GM18517 (cell line): ENCODE data around the gene CIB2.

Experiments used
- ATAC-seq: cut with Tn5 transposase; IDR thresholded peaks from one replicate; pipeline ENCODE4 v1.9.1; 2021; ENCODE audit warnings: mild to moderate bottlenecking, moderate library complexity; ENCODE audit not compliant: unreplicated experiment

The CIB2 gene

DNA sequence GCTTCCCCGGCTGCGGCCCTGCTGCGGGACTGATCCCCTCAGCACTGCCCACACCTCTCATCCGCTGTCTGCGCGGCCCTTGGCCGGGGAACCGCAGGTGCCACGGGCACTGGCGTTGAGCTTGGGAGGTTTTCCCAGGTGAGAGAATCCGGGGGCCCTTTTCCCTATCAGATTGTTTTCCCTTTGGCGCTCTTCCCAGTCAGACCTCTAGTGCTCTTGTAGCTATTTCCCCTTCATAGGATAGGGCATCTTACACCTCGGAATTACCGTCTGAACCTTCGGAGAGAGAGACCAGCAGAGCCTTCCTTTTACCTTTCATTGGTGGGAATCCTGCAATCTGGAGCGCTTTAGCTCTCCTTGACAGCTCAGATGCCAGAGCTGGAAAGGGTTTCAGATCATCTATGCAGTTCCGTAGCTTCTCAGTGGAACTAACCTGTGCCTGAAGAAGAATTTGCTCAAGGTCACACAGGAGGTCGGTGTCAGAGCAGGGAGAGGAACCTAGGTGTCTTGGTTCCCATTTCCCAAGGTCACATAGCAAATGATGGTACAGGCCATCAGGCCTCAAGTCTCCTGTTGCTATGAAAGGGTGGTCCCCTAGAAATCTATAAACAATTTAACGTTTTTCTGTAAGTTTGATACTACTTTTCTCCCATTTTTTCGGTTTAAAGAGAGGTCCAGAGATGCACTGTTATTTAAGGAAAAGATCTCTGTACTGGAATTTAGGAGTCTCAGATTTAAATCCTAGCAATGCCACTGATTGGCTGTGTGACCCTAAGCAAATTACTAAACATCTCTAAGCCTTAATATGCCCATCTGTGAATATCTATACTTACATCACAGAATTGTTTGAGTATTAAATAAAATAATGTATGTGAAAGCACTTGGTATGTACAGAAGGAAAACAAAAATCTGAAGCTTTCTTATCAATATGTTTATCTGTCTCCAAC lies 18.8 kb upstream of the CIB2 start:
- ATAC-seq, result no peak

DNA sequence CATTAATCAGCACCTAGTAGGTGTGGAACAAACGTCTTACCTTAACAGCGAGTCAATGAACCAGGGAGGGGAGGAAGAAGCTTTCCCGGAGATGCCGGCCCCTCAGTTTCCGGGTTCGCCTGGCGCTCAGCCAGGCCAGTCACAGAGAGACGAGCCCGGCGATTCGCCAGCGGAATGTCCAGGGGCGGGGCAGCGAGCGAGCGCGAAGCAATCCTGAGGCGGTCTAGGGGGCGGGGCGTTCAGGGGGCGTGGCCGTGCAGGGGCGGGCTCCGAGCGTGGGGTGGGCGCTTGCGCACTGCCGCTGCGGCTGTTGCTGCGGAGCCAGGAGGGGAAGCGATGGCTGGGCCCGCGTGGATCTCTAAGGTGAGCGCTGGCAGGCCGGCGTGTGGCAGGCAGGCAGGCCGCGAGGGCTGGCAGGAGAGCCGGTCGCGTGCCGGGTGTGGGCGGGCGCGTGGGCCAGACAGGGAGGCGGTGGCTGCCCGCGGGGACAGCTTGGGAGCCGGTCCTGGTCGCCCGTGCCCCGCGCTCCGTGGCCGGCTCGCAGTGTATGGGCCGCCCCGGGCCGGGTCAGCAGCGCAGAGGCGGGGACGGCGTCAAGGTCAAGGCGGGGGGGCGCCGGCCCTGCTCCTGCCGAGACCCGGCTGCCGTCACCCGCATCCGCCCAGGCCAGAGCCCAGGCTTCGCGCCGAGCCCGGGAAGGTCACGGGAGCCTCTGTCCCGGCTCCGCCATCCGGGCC lies 18.0 kb upstream of the CIB2 start, which contains the start of gene IDH3A:
TSS of gene IDH3A (plus strand) at position 295 of the 737 bp plus-strand sequence. CDS start at position 337, 42 bp downstream.
- peak; percentile 68 for ATAC-seq

DNA sequence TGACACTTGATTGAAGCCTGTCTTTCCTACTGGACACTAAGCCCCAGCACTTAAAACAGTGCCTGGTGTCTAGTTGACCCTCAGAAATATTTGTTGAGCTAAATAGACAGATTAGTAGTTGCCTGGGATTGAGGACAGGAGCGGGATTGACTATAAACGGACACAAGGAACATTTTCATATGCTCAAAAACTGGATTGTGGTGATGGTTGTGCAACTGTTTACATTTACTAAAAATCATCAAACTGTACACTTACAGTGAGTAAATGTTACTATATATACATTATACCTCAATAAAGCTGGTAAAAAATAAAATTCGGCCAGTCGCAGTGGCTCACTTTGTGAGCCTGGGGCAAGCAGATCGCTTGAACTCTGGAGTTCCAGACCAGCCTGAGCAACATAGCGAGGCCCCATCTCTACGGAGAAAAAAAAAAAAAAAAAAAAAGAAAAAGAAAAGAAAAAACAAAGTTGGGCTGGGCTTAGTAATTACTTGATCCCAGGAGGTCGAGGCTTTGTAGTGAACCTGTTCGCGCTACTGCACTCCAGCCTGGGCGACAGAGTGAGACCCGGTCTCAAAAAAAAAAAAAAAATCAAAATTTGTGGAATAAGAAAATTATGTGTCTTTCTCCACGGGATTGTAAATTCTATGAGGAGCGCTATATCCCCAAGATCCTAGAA lies 17.3 kb upstream of the CIB2 start:
- ATAC-seq, result peak; percentile 12

DNA sequence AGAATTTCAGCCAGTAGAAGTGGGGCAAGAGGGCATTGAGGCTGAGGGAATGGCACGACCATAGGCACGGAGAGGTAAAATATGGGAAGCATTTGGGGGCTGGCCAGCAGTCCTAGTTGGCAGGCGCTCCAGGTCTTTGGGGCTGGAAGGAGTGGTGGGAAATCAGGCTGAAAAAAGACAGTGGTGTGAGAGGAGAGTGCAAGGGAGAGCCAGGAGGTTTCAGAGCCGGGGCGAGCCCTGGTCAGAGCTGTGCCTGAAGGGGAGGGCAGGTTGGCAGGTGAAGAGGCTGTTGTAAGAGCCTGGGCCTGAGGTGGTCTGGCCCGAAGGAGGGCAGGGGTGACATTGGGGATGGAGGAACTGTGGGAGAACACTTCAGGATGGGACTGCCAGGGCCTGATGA lies 16.3 kb upstream of the CIB2 start:
- no peak for ATAC-seq

DNA sequence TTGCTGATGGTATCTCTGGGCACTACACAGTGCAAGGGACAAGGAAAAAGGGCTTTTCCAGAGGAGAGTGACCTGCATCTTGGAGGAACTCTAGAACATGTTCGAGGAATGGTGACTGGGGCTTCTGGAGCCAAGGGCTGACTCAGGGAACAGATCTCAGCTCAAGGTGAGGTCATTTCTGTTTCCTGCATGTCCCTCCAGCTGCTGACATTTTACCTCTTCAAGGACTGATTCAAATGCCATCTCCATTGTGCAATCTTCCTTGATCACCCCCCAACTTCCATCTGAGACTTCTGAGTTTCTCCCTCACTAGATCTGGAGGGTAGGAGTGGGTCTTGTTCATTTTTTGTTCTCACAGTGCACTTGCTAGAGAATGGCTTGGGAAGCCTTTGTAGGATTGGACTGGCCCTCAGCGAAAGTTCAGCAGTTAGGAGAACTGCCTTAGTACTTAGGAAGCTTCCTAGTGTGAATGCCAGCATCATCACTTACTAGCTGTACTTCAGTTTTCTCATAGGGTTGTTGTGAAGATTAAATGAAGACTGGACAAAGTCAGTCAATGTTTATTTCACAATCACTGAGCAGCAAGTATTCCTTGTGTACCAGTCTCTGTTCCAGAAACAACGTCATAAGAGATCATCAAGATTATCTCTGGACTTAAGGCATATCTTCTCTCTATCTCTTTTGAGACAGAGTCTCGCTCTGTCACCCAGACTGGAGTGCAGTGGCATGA lies 15.3 kb upstream of the CIB2 start:
- no peak for ATAC-seq

DNA sequence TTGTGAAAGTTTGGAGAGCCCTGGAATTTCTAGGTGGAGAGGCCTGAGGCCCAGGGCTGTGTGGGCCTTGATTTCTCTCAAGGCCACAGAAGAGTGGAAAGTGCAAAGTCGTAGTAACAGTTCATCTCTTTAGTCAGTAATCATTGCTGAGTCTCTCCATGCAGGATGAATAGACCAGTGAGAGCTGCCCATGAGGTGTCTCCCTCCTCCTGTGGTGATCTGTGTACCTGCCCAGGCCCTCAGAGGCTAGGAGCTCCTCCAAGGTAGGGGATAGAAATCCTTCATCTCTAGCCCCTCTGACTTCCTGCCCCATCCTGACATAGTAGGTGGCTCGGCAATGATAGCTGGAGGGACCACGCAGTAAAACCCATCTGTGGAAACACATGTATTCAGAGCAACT lies 11.1 kb upstream of the CIB2 start:
- ATAC-seq, result no peak

DNA sequence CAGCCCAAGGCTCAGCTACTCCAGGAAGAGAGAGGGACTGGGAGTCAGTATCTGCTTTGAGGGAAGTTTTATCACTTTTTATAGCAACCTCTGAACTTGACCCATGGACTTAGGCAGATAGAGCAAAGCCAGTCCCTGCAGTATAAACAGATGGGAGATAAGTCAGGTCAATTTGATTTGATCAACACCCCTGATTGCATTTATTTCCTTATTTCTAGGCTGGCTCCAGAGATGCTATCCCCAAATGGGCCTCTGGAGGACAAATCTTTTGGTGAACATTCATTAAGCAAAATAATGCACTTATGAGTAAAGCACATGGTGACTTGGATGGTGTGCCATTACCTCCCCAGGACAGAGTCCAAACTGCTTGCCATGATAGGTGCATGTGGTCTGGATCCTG lies 9.0 kb upstream of the CIB2 start:
- ATAC-seq, result no peak

DNA sequence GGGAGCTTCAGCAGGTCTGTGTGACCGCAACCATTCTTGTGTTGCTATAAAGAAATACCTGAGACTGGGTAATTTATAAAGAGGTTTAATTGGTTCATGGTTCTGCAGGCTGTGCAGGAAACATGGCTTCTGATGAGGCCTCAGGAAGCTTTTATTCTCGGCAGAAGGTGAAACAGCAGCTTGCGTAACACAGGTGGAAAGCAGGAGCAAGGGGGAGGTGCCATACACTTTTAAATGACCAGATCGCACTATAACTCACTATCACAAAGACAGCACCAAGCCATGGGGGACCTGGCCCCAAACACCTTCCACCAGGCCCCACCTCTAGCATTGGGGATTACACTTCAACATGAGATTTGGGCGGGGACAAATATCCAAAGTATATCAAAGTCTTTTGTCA lies 8.3 kb upstream of the CIB2 start:
- no peak for ATAC-seq

DNA sequence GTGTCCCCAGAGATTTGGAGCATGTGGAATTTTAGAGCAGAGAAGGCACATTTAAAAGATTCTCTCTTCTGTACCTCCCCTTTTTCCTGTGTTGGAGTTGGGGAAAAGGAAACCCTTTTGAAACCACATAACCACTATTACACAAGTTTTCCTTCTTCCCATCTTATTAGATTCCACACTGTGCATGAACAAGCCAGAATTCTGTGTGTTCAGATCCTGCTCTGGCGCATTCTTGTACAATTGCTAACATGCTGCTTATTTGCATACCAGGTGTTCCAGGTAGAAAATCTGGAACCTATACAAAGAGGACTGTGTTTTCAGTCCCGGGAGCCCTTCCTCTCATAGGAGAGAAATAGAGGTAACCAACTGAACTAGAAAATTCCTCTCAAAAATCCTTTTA lies 2.6 kb upstream of the CIB2 start:
- ATAC-seq, result no peak

DNA sequence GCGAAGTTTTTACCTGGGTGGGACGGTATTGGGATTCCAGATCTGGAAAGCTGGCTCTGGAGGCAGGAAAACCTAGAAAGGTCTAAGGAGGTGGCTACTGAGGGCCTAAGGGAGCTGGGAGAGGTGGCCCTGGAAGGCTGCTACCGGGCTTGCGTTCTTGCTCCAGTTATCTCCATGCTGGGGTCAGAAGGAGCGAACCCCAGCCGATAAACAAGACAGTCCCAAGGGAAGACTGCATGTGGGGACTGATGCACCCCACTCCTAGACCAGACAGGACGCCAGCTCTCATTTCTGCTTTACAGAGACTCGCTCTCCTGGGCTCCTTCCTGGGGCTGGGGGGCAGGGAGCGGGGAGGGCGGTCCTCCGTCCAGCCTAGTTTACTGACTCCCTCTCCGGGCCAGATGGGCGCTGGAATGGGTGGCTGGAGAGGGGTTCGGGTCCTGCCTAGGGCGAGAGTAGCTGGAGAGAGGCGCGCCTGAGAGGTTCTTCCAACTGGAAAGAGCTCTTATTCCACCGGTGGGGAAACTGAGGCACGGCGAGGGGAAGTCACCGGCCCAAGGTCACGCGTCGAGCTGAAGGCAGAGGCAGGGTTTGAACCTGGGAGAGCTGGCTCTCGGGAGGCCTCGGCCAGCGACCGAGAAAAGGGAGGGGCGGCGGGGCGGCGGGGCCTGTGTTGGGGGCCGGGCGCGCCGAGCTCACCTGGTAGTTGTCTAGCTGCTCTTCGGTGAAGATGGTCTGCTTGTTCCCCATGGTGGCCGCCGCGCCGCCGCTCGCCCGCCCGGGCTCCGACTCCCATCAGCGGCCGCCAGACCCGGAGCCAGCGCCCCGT lies 565 bp downstream of the CIB2 start:
- peak; percentile 28 for ATAC-seq

DNA sequence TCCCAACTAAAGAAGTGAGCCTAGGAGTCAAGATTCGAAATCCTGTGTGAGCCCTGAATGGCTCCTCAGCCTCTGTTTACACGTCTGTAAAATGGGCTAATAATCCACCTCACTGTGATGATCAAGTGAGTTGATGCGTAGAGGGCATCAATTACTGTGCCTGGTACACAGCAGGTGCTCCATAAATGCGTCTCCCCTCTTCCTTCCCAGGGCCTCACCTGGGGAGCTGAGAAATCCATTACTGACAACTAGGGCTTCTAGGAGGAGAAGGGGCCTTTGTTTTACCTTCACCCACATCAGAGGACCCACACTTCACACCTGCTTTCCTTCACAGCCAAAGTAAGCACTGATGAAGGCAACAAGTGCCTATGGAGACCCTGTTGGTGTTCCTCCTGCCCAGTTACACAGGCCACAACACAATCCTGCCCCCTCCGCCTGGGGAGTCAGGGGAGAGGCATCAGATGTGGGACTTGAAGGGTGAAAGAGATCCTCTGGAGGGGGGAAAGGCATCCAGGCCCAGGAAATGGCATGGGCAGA lies 1.4 kb downstream of the CIB2 start:
- ATAC-seq, result no peak

DNA sequence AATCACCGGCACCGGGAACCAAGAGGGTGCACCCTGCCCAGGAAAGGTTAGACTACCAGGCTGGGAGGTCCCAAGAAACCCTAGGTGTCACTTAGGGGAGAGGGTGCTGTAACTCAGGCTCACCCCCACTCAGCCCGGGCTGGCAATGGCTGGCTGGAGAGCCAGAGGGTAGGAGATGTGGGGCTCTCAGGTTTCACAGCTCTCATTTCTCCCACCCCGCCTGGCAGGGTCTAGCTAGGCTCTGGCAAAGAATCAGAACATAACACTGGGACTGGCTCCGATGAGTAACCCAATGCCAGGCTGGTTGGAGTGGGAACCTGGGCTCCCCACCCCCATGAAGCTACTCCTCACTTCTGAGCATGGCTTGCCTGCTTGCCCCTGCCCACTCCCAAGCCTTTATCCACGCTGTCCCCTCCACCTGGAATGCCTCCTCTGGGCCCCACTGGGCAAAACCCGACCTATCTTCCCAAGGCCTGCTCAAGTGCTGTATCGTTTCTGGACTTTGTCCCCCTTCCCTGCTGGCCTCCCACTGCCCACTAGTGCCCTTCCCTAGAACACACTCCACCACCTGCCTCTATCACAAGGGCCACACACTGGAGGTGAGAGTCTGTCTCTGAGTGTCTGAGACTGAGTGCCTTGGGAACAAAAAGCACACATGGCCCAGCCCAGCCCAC lies 2.0 kb downstream of the CIB2 start:
- no peak for ATAC-seq

DNA sequence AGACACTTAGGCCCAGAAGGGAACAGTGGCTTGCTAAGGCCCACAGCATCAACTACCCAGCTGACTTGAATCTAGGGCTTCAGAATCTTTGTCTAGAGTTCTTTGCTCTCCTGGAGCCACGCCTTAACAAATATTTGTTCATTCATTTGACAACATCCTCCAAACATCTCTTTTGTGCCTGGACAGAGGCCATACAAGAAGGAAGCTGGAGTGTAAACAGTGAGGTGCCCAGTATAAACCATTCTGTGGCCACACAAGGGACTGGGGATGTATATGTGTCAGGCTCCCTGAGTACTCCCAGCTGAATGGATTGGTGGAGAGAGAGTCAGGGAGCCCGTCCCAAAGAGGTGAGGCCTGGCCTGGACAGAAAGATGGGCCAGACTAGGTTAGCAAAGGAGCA lies 3.4 kb downstream of the CIB2 start:
- ATAC-seq, result no peak

DNA sequence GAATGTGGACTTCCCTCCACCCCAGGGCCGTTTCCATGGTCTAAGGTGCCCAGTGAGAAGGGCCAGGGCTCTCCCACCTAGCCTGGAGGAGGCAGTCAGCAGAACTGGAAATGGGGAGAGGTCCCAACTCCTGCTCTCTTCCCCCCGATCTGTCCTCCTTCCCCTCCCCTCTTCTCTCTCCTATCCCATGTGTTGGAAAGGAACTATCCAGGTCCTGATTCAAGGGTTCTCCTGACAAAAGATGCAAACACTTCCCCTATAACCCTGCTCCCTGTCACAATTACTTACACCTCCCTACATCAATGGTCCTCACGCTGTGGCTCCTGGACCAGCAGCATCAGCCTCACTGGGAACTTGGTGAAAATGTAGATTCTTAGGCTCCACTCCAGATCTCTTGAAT lies 6.0 kb downstream of the CIB2 start:
- no peak for ATAC-seq

DNA sequence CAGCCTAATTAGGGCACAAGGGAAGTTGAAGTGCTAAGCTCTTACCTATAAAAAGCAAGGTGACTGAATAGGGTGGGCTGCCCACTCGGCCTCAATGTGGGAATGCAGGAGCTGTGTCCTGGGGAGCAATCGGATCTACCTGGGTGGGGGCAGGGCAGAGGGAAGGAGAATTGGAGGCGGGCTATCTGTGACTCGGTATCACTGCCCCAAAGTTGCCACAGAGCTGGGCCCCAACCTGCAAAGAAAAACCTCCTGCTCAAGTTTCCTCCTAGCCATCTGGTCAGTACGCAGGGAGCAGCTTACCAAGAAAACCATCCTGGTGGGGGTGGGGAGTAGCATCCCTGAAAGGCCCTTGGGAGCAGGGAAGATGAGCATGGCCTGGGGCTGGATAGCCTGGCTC lies 10.7 kb downstream of the CIB2 start:
- no peak for ATAC-seq

DNA sequence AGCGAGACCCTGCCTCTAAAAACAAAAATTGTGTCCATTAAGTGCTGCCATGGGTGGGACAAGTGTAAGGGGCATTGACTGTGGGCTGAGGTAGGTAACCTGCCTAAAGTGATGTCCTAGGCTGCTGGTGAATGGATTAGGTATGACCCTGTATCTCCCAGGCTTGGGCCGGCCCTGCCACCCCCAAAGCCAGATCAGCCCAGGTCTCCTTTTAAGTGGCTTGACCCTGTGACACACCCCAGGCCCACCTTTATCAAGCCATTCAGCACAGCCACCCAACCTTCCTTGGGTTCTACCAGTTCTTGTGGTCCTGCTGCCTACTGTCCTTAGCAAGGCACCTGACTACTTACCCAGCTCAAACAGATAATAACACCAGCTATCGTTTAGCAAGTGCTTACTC lies 18.7 kb downstream of the CIB2 start:
- no peak for ATAC-seq

DNA sequence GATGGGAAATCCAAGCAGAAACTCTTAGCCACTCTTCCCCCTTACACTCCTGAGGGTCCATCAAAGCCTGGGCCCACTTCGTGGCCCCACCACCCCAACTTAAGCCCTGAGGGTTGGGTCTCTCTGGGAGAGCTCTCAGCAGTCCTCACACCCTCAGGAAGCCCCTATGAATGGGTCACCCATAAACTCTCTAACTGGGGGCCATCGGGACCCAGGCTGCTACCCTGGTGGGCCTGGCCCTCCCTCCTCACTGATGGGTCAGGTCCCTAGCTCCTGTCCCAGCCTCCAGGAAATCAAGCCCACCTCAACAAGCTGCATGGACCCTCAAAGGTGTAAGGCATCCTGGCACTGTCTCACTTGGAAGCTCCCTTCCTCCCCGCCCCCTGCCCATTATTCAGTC lies 19.5 kb downstream of the CIB2 start:
- ATAC-seq, result no peak

DNA sequence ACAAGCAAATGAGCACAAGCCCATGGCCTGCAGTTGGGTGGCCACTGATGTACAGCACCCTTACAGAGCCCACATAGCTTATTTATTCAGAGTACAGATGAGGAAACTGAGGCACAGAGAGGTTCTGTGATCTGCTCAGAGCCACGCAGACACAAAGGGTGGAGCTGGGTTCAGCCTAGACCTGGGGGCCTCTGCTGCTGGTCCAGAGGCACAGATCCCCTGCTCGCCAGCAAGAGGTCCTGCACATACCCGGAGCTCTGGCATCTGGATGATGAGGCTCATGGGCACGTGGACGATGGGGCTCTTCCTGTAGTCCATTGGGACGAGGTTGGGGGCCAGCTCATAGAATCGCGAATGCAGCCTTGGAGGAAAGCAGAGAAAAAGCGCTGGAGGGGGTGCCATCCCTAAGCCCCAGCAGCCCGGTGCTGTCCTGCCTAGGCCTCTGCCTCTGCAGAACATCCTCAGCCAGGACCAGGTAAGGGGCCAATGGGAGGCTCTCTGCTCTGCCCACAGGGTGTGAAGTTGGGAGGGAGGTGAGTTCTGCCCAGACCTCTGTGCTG lies 20.2 kb downstream of the CIB2 start:
- no peak for ATAC-seq

DNA sequence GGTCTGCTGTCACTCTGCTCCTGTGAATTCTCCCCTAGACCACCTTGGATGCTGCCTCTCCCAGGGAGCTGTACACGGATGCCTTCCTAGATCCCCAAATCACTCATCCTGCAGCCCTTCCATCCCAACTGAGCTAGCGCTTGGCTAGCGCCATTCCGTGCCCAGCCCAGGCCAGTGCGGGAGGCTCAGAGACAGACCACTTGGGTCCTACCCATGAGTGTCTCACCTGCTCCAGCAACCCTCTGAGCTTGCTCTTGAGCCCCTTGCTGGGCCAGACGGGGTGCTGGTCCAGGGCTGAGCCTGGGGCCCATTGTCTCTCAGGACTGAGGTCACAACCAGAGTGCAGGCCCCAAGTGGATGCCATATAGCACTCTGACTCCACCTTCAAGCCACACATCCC lies 21.1 kb downstream of the CIB2 start:
- no peak for ATAC-seq
